Airway epithelial cell (primary cell): ENCODE results near the gene MFAP3L. TPM values are rescaled to one million over a fixed set of nuclear protein-coding genes. Genes with fewer than 3 reads are reported as not detected.

ENCODE experiments used
- total RNA-seq: library from RNA; depleted of rRNA; stranded (reverse); fragments of >200 nt; gene quantifications from 2 replicates; pipeline ENCODE4 v1.2.3, GENCODE V29; 2015

MFAP3L gene
- 0.70 and 2.0 TPM in 2 replicates for total RNA-seq

GRCh38 chr4:170026253-170027021 lies at the start of gene MFAP3L:
MFAP3L (minus strand) TSS chr4:170026395; CDS start chr4:170005877, 20,518 bp downstream.

Other genes with a start within 250 kb of the MFAP3L start
- 1.6 and 4.4 TPM in 2 replicates for gene AADAT, start 63.6 kb upstream of the MFAP3L start, total RNA-seq